ENCODE data around the gene ASH1L. TPM values are rescaled to one million over a fixed set of nuclear protein-coding genes. Genes with fewer than 3 reads are reported as not detected.

Gene ASH1L
- total and polyA plus RNA-seq, 9 of the 15 experiments (the other 6 are each of a cell fraction or from before 2014, with no cell fraction given) = 2.0 to 23.3 (median 14.6) TPM

GRCh38 chr1:155322953-155323728 is 239.5 kb downstream of the ASH1L start (continued):
- TF ChIP-seq PCBP2 (IDR thresholded peaks at IDR 0.05; ENCODE audit: low read depth, low read length, poor library complexity, severe bottlenecking) (peak; percentile 13), MNT (conservative IDR thresholded peaks at IDR 0.05) (peak in 1 of 2 experiments; percentile 63; a peak in 2 of 4 replicates), ZNF143 (CRISPR knock-in tag; IDR thresholded peaks at IDR 0.05) (peak; percentile 50), ARNT (IDR thresholded peaks at IDR 0.05) (no peak), SMARCB1 (IDR thresholded peaks at IDR 0.05; ENCODE audit: insufficient read length, low read depth) (no peak), GATAD2A (IDR thresholded peaks at IDR 0.05) (0 out of 2 replicates have a peak, but pooled peaks have one; percentile 16), ZNF124 (CRISPR knock-in tag; IDR thresholded peaks at IDR 0.05) (0 out of 2 replicates have a peak, but pooled peaks have one; percentile 20), ZNF511 (CRISPR knock-in tag; IDR thresholded peaks at IDR 0.05) (0 out of 2 replicates have a peak, but pooled peaks have one; percentile 73), THRB (CRISPR knock-in tag; conservative IDR thresholded peaks at IDR 0.05) (peak; percentile 72; the same call in 1 of the 2 replicates), ATF4 (CRISPR knock-in tag; IDR thresholded peaks at IDR 0.05) (no peak), ZFX (CRISPR knock-in tag; IDR thresholded peaks at IDR 0.05) (peak; percentile 35; the same call in 1 of the 2 replicates), ZBTB12 (CRISPR knock-in tag; IDR thresholded peaks at IDR 0.05) (no peak), RAD51 (IDR thresholded peaks at IDR 0.05; ENCODE audit: borderline replicate concordance, low read depth) (no peak), SMARCA4 (IDR thresholded peaks at IDR 0.05) (peak; percentile 38; the same call in 1 of the 2 replicates), FOXM1 (IDR thresholded peaks at IDR 0.05; ENCODE audit: low read depth) (no peak), FOXM1 (CRISPR knock-in tag; IDR thresholded peaks at IDR 0.05; ENCODE audit: low read depth) (no peak), COPS2 (conservative IDR thresholded peaks at IDR 0.05) (no peak), VEZF1 (CRISPR knock-in tag; IDR thresholded peaks at IDR 0.05) (peak; percentile 58), RFX5 (IDR thresholded peaks at IDR 0.05; ENCODE audit: low read depth, low read length) (no peak), MIER1 (IDR thresholded peaks at IDR 0.05; ENCODE audit: low read depth) (no peak), ZNF57 (CRISPR knock-in tag; IDR thresholded peaks at IDR 0.05) (no peak), NFIC (IDR thresholded peaks at IDR 0.05) (0 out of 2 replicates have a peak, but pooled peaks have one; percentile 19)
